ENCODE measurements around the gene IL4. TPM values are rescaled to one million over a fixed set of nuclear protein-coding genes. Genes with fewer than 3 reads are reported as not detected.

Gene IL4
- total and polyA plus RNA-seq, 2 of the 13 experiments (the other 11 are each of a cell fraction or from before 2014, with no cell fraction given) = not detected

GRCh38 chr5:132664696-132665209 lies 9.0 kb upstream of the IL4 start (continued):
- TF ChIP-seq FOXP4 (CRISPR knock-in tag; IDR thresholded peaks at IDR 0.05) = no peak
- TF ChIP-seq HNF4A (CRISPR knock-in tag; IDR thresholded peaks at IDR 0.05) = no peak
- TF ChIP-seq BCL3 (CRISPR knock-in tag; IDR thresholded peaks at IDR 0.05) = no peak
- TF ChIP-seq ZNF780A (CRISPR knock-in tag; IDR thresholded peaks at IDR 0.05) = no peak

DNA sequence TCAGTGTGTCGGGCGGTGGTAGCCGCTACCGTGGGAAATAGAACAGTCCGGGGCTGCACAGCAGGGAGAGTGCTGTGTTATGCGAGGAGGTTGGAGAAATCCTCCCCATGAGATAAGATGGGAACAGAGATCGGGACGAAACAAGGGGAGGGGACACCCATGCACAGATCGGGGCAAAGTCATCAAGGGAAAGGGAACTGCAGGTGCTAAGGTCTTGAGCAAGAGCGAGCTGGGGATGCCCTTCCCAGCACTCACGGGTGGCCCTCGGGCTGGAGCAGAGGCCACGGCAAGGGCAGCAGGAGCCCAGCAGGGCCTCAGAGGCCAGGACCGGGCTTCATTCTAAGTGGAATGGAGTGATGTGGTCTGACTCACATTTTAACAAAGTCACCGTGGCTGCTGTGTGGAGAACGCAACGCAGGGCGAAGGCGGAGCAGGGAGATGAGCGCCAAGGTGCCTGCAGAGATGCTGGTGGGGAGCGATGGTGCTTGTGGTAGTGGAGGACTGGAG lies 8.2 kb upstream of the IL4 start:
- H3K27me3 ChIP-seq (ENCODE audit: control insufficient read depth in 1 of 2, insufficient read depth in 2 of 2, low read length in 2 of 2) = peaks cover 3 to 23% of the 10 kb centered on the region in 2 experiments; a peak in 4 of 5 replicates
- H3K36me3 ChIP-seq (replicated peaks in 1 of 2; ENCODE audit: control insufficient read depth in 1 of 2, insufficient read depth in 2 of 2, low read length in 2 of 2) = no peaks in the 10 kb centered on the region
- no peaks in the 10 kb centered on the region for H3K79me2 ChIP-seq (ENCODE audit: insufficient read depth, low read length)
- DNase-seq (ENCODE audit: low spot score) (no peak), FAIRE-seq (no peak), ATAC-seq (no peak)
- POLR2A ChIA-PET = no interaction called here
- no TSS peak for BruUV-seq (replicated peaks)
- H3K27ac ChIP-seq (ENCODE audit: extremely low read length, insufficient read depth, low read length) = no peak overlapping the region
- H3K4me2 ChIP-seq (ENCODE audit: low read depth, low read length) = peak overlapping the region; percentile 64
- peaks cover 95% of the 10 kb centered on the region for H3K4me1 ChIP-seq (ENCODE audit: insufficient read depth, low read length)
- CTCF ChIA-PET (ENCODE audit: low intra/inter-chr PET ratio, low total read pairs) = no interaction called here
- no peaks in the 10 kb centered on the region for H4K20me1 ChIP-seq (ENCODE audit: insufficient read depth, low read length)
- no peak overlapping the region for H2AFZ ChIP-seq (ENCODE audit: low read length)
- H3K9ac ChIP-seq (ENCODE audit: insufficient read depth, low read depth, low read length) = no peak overlapping the region
- H3K4me3 ChIP-seq (replicated peaks in 1 of 3; ENCODE audit: insufficient read depth in 1 of 3, low read depth in 2 of 3, low read length in 3 of 3) = peak overlapping the region in 1 of 3 experiments; percentile 29; a peak in 1 of 6 replicates
- no peaks in the 10 kb centered on the region for H3K9me3 ChIP-seq (ENCODE audit: low read length)
- intact Hi-C loops (cut with micrococcal nuclease; ENCODE audit: unreplicated experiment) (no loop called here), in situ Hi-C loops (cut with HindIII; ENCODE audit: extremely low pct_ligation_motif_present, low pct_unique_long_range_greater_than_20kb) (loop anchor here (25.0 kb wide), 1 partner anchor 278 kb away; no protein-coding TSS in a partner anchor)
- TF ChIP-seq ZNF121 (CRISPR knock-in tag; IDR thresholded peaks at IDR 0.05) (no peak), CEBPG (CRISPR knock-in tag; IDR thresholded peaks at IDR 0.05) (peak; percentile 34; the same call in 1 of the 2 replicates)
- 38% methylated on average over 21 of the region's 21 CpGs for WGBS (ENCODE audit: low lambda C conversion rate)

Measured in HepG2 (cell line).